Measurements from ENCODE around the gene SERGEF. TPM values are rescaled to one million over a fixed set of nuclear protein-coding genes. Genes with fewer than 3 reads are reported as not detected.

Gene SERGEF
- total and polyA plus RNA-seq, 2 of the 13 experiments (the other 11 are each of a cell fraction or from before 2014, with no cell fraction given), result 54.5 to 114 TPM

DNA sequence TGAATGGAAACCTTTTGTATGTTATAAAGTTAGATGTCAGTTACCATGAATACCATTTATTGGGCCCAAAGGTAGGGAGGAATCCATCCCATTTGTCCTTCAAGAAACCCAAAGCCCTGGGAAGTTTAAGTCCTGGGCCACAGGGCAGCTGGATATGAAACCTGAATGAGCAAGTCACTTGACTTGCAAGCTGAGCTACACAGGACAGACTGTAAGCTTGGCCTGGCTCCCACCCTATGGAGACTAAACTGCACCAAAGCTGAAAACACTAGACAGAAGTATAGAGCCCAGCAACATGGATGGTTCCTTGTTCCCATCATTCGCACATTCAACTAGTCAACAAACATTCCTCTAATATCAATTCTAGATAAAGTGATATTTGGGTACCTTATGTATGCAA is 207.0 kb downstream of the SERGEF start:
- H2AFZ ChIP-seq (ENCODE audit: low read length), result no peak overlapping the region
- in situ Hi-C loops (cut with HindIII; ENCODE audit: extremely low pct_ligation_motif_present, low pct_unique_long_range_greater_than_20kb), result no loop called here
- no peak for DNase-seq (ENCODE audit: low spot score)
- no peak for FAIRE-seq
- no peaks in the 10 kb centered on the region for H3K9me3 ChIP-seq (ENCODE audit: low read length)
- no peaks in the 10 kb centered on the region for H3K27me3 ChIP-seq (ENCODE audit: control insufficient read depth in 1 of 2, insufficient read depth in 2 of 2, low read length in 2 of 2)
- H3K9ac ChIP-seq (ENCODE audit: insufficient read depth, low read depth, low read length), result no peak overlapping the region
- POLR2A ChIA-PET, result no interaction called here
- no peak for ATAC-seq
- H3K79me2 ChIP-seq (ENCODE audit: insufficient read depth, low read length), result no peaks in the 10 kb centered on the region
- CTCF ChIA-PET (ENCODE audit: low intra/inter-chr PET ratio, low total read pairs), result no interaction called here
- BruUV-seq (replicated peaks), result no TSS peak
- no peaks in the 10 kb centered on the region for H4K20me1 ChIP-seq (ENCODE audit: insufficient read depth, low read length)
- no peak overlapping the region for H3K4me2 ChIP-seq (ENCODE audit: low read depth, low read length)
- no peak for TF ChIP-seq KDM1A (CRISPR knock-in tag; IDR thresholded peaks at IDR 0.05)
- no peak for TF ChIP-seq CCDC6 (CRISPR knock-in tag; IDR thresholded peaks at IDR 0.05)
- TF ChIP-seq PITX1 (CRISPR knock-in tag; IDR thresholded peaks at IDR 0.05), result no peak
- TF ChIP-seq TRIM24 (CRISPR knock-in tag; IDR thresholded peaks at IDR 0.05), result no peak
- no peak for TF ChIP-seq ZNF713 (CRISPR knock-in tag; IDR thresholded peaks at IDR 0.05)
- no peak for TF ChIP-seq SOX5 (CRISPR knock-in tag; IDR thresholded peaks at IDR 0.05; ENCODE audit: borderline replicate concordance)
- TF ChIP-seq, protein P1, sequence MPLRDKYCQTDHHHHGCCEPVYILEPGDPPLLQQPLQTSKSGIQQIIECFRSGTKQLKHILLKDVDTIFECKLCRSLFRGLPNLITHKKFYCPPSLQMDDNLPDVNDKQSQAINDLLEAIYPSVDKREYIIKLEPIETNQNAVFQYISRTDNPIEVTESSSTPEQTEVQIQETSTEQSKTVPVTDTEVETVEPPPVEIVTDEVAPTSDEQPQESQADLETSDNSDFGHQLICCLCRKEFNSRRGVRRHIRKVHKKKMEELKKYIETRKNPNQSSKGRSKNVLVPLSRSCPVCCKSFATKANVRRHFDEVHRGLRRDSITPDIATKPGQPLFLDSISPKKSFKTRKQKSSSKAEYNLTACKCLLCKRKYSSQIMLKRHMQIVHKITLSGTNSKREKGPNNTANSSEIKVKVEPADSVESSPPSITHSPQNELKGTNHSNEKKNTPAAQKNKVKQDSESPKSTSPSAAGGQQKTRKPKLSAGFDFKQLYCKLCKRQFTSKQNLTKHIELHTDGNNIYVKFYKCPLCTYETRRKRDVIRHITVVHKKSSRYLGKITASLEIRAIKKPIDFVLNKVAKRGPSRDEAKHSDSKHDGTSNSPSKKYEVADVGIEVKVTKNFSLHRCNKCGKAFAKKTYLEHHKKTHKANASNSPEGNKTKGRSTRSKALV (CRISPR knock-in tag; IDR thresholded peaks at IDR 0.05), result no peak
- TF ChIP-seq ZKSCAN5 (CRISPR knock-in tag; IDR thresholded peaks at IDR 0.05), result no peak
- no peak for TF ChIP-seq DNMT3B (CRISPR knock-in tag; conservative IDR thresholded peaks at IDR 0.05)
- no peak for TF ChIP-seq ETV6 (CRISPR knock-in tag; conservative IDR thresholded peaks at IDR 0.05)
- 100% methylated on average over 1 of the region's 1 CpG for WGBS (ENCODE audit: low lambda C conversion rate)
- no peak overlapping the region for H3K4me3 ChIP-seq (replicated peaks in 1 of 3; ENCODE audit: insufficient read depth in 1 of 3, low read depth in 2 of 3, low read length in 3 of 3)
- intact Hi-C loops (cut with micrococcal nuclease; ENCODE audit: unreplicated experiment), result no loop called here
- H3K4me1 ChIP-seq (ENCODE audit: insufficient read depth, low read length), result peaks cover 10% of the 10 kb centered on the region; the same call in 1 of the 2 replicates
- no peaks in the 10 kb centered on the region; a peak in 1 of 5 replicates for H3K36me3 ChIP-seq (replicated peaks in 1 of 2; ENCODE audit: control insufficient read depth in 1 of 2, insufficient read depth in 2 of 2, low read length in 2 of 2)
- no peak overlapping the region for H3K27ac ChIP-seq (ENCODE audit: extremely low read length, insufficient read depth, low read length)
